HG03558 (cell line): ENCODE results near the gene CNP.

Experiments used
- ATAC-seq: cut with Tn5 transposase; IDR thresholded peaks from one replicate; pipeline ENCODE4 v1.9.1; 2021; ENCODE audit warnings: moderate number of reproducible peaks; ENCODE audit not compliant: unreplicated experiment; ENCODE audit errors: extremely low read depth

The CNP gene

DNA sequence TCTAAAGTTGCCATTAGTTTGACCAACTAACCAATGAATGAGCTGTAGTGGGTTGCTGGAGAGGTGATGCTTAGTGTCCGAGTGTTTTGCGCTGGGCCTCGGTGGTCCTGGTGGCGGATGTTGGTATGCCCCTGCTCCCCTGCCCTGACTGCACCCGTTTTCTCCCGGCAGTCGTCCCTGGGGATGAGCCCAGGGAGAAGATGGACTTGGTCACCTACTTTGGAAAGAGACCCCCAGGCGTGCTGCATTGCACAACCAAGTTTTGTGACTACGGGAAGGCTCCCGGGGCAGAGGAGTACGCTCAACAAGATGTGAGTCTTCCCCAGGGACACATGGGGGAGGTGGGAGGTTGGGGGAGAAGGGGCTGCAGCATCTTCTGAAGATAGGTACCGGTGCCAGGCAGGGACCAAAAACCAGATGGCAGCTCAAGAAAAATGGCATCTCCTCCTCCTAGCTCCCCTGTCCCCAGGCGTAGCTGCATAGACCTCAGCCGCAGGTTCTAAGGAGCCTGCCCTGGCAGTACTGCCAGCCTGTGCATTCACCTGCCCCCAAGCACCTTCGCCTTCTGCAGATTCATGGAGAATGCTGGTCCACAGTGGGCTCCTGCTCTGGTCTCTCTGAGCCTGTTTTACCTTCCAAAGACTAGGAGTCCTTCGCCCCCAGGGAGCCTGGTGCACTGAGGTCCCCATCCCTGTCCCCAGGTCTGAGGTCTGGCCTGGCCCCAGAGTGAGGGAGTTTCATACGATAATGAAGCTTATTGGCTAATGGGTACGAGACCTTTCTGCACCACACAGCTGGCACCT is 5.3 kb downstream of the CNP start:
- no peak for ATAC-seq

DNA sequence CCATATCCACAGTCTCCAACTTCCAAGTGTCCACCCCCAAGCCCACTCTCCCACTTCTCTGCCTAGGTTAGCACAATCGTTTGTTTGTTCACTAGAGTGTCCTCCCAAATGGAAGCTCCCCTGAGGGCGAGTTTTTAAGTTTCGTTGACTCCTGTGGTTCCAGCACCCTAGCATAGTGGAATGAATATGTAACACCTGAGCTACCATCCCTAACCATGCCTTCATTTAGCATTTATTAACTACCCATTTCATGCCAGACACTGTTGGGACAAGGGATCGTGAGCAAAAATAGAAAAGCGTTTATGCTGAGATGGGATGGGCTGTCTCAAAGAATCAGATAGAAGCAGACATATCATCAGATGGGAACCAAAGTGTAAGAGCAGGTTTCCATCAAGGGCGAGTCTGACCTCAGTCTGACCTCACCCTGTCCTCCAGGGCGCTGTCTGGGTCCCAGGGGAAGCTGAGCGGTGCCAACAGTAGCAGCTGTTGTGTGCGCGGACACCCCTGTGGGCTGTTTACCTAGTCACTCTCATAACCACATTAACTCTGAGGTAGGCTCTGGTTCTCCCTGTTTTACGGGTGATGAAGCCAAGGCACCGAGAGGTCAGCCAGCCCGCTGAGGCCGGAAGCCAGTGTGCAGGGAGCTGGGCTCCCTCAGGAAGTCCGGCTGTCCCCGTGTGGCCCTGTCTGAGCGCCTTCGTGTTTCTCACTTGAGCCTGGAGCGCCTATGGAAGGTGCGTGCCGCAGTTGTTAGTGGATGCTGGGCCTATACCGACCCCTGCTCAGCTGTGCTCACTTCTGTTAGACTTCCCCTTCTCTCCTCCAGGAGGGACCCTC is 6.2 kb downstream of the CNP start:
- ATAC-seq = no peak

DNA sequence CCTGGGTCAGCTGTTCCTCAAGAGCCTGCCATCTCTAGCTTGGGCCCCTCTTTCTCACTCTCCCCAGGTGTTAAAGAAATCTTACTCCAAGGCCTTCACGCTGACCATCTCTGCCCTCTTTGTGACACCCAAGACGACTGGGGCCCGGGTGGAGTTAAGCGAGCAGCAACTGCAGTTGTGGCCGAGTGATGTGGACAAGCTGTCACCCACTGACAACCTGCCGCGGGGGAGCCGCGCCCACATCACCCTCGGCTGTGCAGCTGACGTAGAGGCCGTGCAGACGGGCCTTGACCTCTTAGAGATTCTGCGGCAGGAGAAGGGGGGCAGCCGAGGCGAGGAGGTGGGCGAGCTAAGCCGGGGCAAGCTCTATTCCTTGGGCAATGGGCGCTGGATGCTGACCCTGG is 6.8 kb downstream of the CNP start:
- no peak for ATAC-seq

DNA sequence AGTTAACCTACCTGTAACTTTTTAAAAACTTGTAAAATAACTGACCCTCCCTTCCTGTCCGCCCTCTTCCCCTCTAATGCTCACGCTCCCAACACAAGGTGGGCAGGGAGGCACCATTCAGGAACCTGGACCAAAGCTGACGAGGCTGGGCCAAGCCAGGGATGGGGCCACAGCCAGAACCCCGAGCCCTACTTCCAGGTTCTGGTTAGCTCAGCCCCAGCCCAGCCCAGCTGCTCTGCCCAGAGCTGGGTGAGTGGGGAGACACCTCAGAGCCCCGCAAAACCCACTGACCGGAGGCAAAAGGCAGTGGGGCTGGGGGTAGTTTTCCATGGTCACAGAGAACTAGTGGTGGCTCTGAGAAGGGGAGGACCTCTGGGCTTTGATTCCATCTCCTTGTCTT is 7.4 kb downstream of the CNP start:
- no peak for ATAC-seq

DNA sequence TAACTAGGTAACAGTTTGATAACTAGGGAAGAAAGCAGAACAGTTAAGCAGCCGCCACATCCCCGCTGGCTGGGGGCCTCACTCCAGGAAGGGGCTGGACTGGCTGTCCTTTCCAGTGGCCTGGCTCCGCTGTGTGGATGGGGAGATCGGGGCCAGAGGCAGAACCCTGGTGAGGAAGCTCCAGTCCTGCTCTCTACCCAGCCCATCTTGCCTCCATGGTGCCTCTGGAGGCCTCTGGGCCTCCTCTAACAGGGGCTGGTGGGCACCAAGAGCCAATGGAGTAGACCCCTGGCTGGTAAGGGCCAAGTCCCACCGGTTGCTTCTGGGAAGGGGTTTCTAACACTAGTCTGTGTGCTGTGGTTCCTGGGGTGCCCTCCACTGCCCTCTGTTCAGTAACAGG is 8.1 kb downstream of the CNP start:
- ATAC-seq = no peak

DNA sequence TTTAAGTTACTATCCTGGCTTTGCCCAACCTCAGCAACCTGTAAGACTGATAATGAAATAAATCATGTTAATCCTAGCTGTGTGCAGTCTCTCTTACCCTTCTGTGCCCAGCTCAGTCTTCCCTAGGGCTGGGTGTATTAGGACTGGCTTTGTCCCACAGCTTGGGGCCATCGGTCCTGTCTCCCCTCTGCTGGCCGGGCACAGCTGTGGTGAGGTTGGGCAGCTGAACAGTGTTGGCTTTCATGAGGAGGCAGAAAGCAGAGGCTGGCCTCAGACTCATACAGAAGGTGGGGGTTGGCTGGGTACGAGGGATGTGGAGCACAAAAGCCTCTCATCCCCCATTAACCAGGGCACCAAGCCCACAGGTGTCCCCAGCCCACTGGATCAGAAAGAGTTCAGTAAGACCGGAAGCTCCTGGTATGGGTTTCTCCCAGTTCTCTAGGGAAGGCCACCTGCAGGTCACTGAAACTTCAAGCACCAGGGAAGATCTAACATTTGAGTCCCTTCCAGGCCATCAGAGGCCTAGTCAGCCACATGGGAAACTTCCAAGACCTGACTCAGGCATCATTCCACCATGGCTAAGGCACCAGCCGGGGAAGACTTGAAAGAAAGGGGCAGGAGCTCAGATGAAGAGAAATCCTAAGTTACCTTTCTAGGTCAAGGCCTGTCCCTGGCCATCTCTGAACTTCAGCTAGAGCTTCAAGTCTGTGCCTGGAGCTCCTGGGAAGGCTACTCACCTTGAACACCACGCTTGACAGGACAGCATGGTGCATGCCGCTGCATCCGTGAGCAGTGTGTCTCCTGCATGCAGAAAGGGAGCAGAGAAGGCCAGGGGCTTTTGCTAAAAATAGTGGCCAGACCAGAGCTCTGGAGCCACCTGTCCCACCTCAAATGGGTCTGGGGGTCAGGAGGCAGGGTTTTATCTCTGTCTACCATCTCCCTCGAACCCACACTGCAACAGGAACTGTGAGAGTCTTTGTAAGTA is 8.8 kb downstream of the CNP start:
- ATAC-seq = no peak

DNA sequence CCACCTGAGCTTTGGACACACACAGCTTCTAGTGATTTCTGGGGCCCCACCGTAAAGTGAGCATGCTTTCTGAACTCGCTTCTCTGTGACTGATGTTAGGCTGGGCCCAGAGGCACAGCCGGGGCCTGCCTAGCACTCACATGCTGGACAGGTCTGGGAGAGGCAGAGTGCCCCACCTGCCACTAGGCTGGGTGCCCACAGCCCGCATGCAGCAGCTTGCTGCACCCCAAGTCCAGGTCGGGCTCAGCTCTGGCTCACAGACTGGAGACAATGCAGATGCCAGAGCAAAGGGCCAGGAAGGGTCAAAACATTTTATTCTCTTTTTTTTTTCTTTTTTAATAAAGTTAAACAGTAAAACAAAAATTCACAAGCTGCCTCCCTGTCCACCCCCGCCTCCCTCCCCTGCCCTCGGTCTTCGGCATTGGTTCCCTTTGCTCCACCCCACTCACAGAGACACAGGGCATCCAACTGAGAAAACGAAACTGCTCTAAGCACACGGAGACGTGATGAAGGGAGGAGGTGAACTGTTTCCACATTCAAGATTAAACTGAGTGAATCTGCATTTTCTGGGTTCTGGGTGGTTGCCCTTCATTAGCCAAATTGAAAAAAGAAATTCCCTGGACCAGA is 9.7 kb downstream of the CNP start:
- no peak for ATAC-seq

DNA sequence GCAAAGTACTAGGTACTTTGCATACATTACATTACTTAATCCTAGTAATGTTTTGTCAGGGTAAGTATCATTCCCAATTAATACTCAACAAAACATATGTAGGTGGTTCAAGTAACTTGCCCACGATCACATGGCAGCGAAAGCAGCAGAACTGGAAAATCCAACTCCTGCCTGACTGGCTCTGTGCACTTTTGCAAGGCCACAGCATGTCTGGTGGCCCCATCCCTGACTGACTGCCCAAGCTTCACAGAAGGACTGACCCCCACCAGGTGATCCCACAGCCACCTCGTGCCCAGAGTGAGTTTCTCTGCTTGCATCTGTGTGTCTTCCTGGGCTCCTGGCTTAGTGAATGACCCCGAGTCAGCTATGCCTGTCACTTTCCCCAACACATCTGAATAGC is 11.4 kb downstream of the CNP start:
- ATAC-seq = no peak

DNA sequence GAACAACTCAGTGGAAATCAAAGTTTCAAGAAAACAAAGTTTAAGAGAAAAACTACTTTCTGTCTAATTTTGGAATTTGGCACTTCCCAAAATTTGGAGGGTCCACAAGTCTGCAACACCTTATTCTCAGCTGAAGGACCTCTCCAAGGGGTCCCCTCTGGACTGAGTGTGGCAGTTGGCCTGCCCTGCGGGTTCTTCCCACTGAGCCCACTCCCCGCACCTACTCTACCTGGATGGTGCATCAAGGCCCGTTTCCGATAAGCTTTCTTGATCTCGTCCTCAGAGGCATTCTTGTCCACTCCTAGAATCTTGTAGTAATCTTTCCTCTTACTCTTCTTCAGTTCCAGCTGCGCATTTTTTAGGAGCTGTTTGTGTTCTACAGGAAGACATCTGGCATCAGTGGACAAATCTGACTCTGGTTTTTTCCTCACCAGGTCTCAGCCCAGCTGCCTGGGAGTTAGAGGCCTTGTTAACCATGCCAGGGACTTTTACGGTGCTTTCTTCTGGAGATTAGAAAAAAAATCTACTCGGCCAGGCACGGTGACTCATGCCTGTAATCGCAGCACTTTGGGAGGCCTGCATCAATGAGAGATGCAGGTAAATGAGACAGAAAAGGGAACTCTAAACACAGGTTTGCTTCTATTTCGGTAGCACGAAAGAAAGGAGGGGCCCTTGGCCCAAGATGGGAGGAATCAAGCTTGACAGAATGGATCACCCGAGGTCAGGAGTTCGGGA is 15.6 kb downstream of the CNP start:
- ATAC-seq = no peak

DNA sequence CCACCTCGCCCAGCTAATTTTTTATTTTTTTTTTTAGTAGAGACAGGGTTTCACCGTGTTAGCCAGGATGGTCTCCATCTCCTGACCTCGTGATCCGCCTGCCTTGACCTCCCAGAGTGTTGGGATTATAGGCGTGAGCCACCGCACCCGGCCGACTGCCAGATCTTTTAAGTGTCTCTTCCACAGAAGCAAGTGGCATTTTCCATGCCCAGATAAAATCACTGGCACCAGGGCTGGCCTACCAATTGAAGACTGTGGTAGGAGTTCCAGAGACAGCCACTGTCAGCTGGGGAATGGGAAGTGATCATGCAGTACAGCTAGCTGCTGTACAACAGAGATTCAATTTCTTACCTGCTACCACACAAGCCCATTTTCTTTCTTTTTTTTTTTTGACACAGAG is 17.9 kb downstream of the CNP start:
- no peak for ATAC-seq

DNA sequence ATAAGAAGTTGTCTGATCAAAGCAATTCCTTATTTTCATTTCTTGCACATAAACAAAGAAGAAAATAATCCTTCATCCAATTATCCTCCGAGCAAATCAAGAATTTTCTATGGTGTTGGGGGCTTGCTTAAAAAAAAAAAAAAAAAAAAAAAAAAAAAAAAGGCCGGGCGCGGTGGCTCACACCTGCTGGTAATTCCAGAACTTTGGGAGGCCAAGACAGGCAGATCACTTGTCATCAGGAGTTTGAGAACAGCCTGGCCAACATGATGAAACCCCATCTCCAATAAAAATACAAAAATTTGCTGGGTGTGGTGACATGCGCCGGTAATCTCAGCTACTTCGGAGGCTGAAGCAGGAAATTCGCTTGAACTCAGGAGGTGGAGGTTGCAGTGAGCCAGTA is 19.3 kb downstream of the CNP start:
- ATAC-seq = no peak

DNA sequence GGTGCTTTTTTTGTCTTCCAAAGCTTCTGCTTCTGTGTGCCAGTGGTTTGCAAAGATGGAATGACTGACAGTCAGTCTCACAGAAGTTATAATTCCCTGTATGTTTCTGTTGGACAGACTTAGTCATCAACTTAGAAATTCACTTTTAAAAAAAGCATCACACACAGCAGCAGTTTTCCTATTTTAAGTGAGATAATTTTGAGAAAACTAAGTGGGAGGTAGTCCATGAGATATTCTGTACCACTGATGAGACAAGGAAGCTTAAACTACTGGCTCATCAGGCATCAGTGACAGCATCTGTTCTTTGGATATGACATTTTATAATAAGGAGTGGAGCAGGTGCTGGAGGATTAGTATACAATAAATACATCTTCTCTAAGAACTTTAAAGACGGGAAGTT is 20.0 kb downstream of the CNP start:
- ATAC-seq = no peak

DNA sequence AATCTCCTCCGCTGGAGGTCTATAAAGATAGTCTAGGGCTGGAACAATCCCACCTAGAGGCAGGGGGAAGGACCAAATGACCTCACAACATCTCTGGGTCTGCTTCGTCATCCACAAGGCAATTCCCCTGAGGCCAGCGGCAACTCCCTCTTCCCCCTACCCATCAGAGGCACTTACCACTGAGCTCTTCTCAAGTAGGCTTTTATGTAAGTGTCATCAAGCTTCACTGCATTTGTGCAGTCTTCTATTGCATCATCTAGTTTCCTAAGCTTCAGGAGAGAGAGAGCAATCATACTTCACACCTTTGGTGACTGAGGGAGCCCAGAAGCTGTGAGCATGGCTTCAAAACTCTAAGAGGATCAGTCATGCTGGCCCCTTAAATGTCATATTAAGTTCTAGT is 21.0 kb downstream of the CNP start:
- no peak for ATAC-seq

DNA sequence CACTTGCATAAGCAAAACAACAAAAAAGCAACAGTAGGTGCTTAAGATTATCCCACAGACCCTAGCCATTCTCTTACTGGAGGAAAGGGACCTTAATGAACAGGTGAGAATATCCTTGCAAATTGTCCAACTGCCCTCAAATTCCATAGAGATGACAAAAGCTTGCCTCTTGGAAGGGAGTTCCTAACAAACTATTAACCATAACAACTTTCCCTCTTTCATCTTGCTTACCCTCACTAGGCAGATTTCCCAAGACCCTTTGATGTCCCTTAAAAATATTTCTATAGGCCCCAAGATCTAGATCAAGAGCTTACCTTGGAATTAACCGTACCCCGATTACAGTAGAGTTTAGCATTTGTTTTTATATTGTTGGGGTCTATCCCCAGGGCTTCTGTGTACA is 21.8 kb downstream of the CNP start:
- no peak for ATAC-seq

DNA sequence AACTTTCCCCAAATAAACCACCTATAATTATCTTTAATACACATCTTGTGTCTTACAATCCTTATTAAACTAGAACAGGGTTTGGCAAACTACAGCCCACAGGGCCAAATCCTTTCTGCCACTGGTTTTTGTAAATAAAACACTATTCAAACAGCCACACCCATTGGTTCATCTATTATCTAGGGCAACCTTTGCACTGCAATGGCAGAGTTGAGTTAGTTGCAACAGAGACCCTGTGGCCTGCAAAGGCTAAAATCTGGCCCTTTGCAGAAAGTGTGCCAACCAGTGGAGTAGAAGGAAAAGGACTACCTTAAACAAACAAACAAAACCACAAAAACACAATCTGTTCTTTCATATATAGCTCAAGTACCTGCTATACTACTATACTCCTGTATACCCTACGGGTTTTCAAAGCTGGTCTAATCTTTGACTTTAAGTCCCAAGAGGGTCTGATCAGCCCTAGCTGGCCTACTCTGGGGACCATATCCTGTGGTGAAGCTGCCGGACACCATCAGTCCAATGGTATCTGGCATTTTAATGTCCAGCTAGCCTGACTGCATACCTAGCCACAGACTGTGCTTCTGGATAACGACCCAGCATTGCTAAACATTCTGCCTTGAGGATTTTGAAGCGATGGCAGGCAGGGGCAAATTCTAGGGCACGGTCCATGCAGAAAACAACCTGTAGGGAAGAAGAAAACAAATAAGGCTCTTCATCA is 23.3 kb downstream of the CNP start:
- no peak for ATAC-seq

DNA sequence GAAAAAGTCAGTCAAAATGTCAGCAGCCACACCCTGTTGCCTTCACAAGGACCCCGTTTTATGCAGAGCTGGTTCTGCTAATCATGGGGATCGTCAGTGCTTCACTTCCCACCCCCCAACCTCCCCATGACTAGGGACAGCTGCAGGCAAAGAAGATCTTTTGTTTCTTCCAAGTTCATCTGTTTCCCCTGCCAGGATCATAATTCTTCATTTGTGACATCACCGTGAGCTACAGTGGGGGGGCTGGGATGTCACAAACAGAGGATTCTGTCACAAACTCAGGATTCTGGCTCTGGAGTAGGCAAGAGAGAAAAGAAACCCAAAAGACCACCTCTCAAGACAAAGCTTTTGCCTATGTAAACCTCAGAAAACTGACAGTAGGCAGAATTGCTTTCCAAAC is 26.0 kb downstream of the CNP start:
- ATAC-seq = no peak

DNA sequence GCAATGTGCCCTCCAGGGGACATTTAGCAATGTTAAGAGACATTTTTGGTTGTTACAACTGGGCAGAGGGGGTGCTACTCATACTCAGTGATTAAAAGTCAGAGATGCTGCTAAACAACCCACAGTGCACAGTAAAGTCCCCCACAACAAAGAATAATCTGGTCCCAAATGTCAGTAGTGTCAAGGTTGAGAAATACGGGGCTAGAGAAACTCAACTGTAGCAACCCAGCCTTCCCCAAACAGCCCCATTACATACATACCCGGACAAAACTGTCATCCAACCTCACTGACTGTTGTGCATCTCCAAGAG is 30.2 kb downstream of the CNP start:
- ATAC-seq = no peak

DNA sequence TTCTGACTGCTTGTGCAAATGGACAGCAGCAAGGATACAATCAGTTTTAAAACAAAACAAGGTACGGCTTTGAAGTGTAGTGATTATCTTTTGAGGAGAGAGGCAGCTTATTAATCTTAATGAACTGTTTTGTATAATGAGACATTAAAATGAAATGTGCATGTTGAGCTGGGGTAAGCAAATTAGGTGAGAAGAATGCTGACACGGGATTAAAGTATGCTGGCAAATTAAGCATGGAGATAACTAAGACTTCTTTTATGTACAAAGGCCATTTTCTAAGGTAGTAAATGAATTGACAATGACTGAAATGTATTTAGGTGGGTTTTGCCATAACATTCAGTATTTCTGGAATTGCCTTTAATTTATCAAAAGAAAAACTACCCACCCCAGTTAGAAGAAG is 31.9 kb downstream of the CNP start:
- ATAC-seq = no peak
